OCI-LY1 (cell line): ENCODE measurements around the gene UMPS.

Experiments used
- H2AFZ ChIP-seq: fragments of 200-600 bp; sonication (generic), shearing (Covaris generic); 2 replicates; pipeline ENCODE4 v1.6.0; 2014; ENCODE audit warnings: antibody characterized with exemption, mild to moderate bottlenecking, low read length
- H3F3A ChIP-seq: fragments of 200-600 bp; sonication (generic), shearing (Covaris generic); 2 replicates; pipeline ENCODE4 v1.6.0; 2014; ENCODE audit warnings: mild to moderate bottlenecking, antibody characterized with exemption, low read length, moderate library complexity; ENCODE audit not compliant: insufficient read depth
- H3K27ac ChIP-seq: fragments of 200-600 bp; sonication (generic); 2 replicates; pipeline ENCODE4 v1.5.1; 2014; ENCODE audit warnings: low read length, mixed run types, mild to moderate bottlenecking, low read depth; ENCODE audit not compliant: poor library complexity, severe bottlenecking
- H3K27me3 ChIP-seq: fragments of 200-600 bp; sonication (generic); 2 replicates; pipeline ENCODE4 v1.6.0; 2014; ENCODE audit warnings: antibody characterized with exemption, mild to moderate bottlenecking, low read length, moderate library complexity; ENCODE audit not compliant: insufficient read depth
- H3K36me3 ChIP-seq: fragments of 200-600 bp; sonication (generic); 2 replicates; pipeline ENCODE4 v1.6.1; 2014; ENCODE audit warnings: mild to moderate bottlenecking, antibody characterized with exemption, low read length, moderate library complexity, mixed read lengths; ENCODE audit not compliant: insufficient read depth
- H3K4me1 ChIP-seq: fragments of 200-600 bp; sonication (generic); 2 replicates; pipeline ENCODE4 v1.5.1; 2014; ENCODE audit warnings: mild to moderate bottlenecking, low read length, moderate library complexity; ENCODE audit not compliant: insufficient read depth, severe bottlenecking
- H3K4me2 ChIP-seq: fragments of 200-600 bp; sonication (generic), shearing (Covaris generic); 2 replicates; pipeline ENCODE4 v1.6.1; 2014; ENCODE audit warnings: low read length
- H3K4me3 ChIP-seq: fragments of 200-600 bp; sonication (generic); 2 replicates; pipeline ENCODE4 v1.5.1; 2014; ENCODE audit warnings: low read length, low read depth, mild to moderate bottlenecking, mixed read lengths; ENCODE audit not compliant: poor library complexity, severe bottlenecking
- H3K79me2 ChIP-seq: fragments of 200-600 bp; shearing (Covaris generic); 2 replicates; pipeline ENCODE4 v1.6.1; 2016; ENCODE audit warnings: mixed run types, low read length, mixed read lengths; ENCODE audit not compliant: insufficient read depth
- H3K9ac ChIP-seq: fragments of 200-600 bp; sonication (generic), shearing (Covaris generic); 2 replicates; pipeline ENCODE4 v1.6.1; 2014; ENCODE audit warnings: mild to moderate bottlenecking, low read length, mixed read lengths
- H3K9me2 ChIP-seq: fragments of 200-600 bp; sonication (generic), shearing (Covaris generic); 2 replicates; pipeline ENCODE4 v1.6.1; 2014; ENCODE audit warnings: low read depth, mild to moderate bottlenecking, low read length, mixed read lengths
- H3K9me3 ChIP-seq: fragments of 200-600 bp; shearing (Covaris generic); 2 replicates; pipeline ENCODE4 v1.6.1; 2014; ENCODE audit warnings: low read length, mixed read lengths
- H4K20me1 ChIP-seq: fragments of 200-600 bp; sonication (generic), shearing (Covaris generic); 2 replicates; pipeline ENCODE4 v1.6.0; 2016; ENCODE audit warnings: mild to moderate bottlenecking, low read length; ENCODE audit not compliant: insufficient read depth
- EZH2 ChIP-seq: fragments of 200-600 bp; sonication (generic), shearing (Covaris generic); IDR thresholded peaks from 2 replicates; pipeline ENCODE4 v1.8.0; 2017; ENCODE audit warnings: borderline replicate concordance, mixed run types, mild to moderate bottlenecking, antibody characterized with exemption, low read length, moderate library complexity, mixed read lengths
- TF ChIP-seq, protein P1 (sequence below): fragments of 200-600 bp; sonication (generic), shearing (Covaris generic); IDR thresholded peaks from 2 replicates; pipeline ENCODE4 v1.5.1; 2017; ENCODE audit warnings: mild to moderate bottlenecking, antibody characterized with exemption, low read length, moderate library complexity, mixed read lengths

Gene UMPS

GRCh38 chr3:124694486-124694885, 35.8 kb upstream of the UMPS start:
- H2AFZ ChIP-seq, result no peak overlapping the region
- H4K20me1 ChIP-seq, result no peaks in the 10 kb centered on the region
- H3F3A ChIP-seq, result no peaks in the 10 kb centered on the region
- no peak overlapping the region for H3K27ac ChIP-seq
- H3K36me3 ChIP-seq, result no peaks in the 10 kb centered on the region
- H3K79me2 ChIP-seq, result no peaks in the 10 kb centered on the region
- H3K4me3 ChIP-seq, result no peak overlapping the region
- no peak overlapping the region for H3K9ac ChIP-seq
- no peaks in the 10 kb centered on the region for H3K9me2 ChIP-seq
- H3K9me3 ChIP-seq, result no peaks in the 10 kb centered on the region
- no peak for TF ChIP-seq EZH2
- TF ChIP-seq, protein P1, sequence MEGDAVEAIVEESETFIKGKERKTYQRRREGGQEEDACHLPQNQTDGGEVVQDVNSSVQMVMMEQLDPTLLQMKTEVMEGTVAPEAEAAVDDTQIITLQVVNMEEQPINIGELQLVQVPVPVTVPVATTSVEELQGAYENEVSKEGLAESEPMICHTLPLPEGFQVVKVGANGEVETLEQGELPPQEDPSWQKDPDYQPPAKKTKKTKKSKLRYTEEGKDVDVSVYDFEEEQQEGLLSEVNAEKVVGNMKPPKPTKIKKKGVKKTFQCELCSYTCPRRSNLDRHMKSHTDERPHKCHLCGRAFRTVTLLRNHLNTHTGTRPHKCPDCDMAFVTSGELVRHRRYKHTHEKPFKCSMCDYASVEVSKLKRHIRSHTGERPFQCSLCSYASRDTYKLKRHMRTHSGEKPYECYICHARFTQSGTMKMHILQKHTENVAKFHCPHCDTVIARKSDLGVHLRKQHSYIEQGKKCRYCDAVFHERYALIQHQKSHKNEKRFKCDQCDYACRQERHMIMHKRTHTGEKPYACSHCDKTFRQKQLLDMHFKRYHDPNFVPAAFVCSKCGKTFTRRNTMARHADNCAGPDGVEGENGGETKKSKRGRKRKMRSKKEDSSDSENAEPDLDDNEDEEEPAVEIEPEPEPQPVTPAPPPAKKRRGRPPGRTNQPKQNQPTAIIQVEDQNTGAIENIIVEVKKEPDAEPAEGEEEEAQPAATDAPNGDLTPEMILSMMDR, result no peak
- H3K4me1 ChIP-seq, result no peaks in the 10 kb centered on the region
- H3K27me3 ChIP-seq, result peaks cover 4% of the 10 kb centered on the region; the same call in 1 of the 2 replicates
- H3K4me2 ChIP-seq, result no peak overlapping the region

DNA sequence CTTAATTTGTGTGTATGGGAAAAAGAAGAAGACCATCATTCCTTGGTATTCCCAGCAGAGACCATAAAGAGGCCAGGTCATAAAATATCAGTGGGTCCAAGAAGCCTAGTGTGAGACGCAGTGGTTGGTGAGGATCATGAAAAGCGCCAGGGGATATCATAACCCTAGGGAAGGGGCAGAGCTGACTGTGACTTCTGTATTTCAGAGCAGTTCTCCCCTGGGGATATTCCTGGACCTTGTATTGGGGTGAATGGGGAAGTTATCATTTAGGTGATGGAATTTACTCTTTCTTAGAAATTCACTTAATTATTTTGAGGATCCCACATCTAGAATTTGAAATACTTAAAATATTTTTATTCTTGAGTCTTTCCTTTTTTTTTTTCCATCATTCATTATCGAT, 34.9 kb upstream of the UMPS start:
- no peak overlapping the region for H2AFZ ChIP-seq
- H3K36me3 ChIP-seq, result no peaks in the 10 kb centered on the region
- no peak overlapping the region for H3K27ac ChIP-seq
- H3F3A ChIP-seq, result no peaks in the 10 kb centered on the region
- peaks cover 4% of the 10 kb centered on the region; the same call in 1 of the 2 replicates for H3K27me3 ChIP-seq
- H3K4me3 ChIP-seq, result no peak overlapping the region
- H3K79me2 ChIP-seq, result no peaks in the 10 kb centered on the region
- TF ChIP-seq EZH2, result no peak
- TF ChIP-seq, protein P1, result no peak
- H3K9ac ChIP-seq, result no peak overlapping the region
- no peak overlapping the region for H3K4me2 ChIP-seq
- no peaks in the 10 kb centered on the region for H4K20me1 ChIP-seq
- H3K9me2 ChIP-seq, result no peaks in the 10 kb centered on the region
- no peaks in the 10 kb centered on the region for H3K4me1 ChIP-seq
- no peaks in the 10 kb centered on the region for H3K9me3 ChIP-seq

- Histone ChIP-seq H3K9me3 (no peaks in the 10 kb centered on the region), H3K27ac (no peak overlapping the region), H3K4me1 (no peaks in the 10 kb centered on the region), H3K27me3 (peaks cover 4% of the 10 kb centered on the region; the same call in 1 of the 2 replicates), H3K36me3 (no peaks in the 10 kb centered on the region), H3K9me2 (no peaks in the 10 kb centered on the region), H3K79me2 (no peaks in the 10 kb centered on the region), H3K4me3 (no peak overlapping the region), H3F3A (no peaks in the 10 kb centered on the region), H4K20me1 (no peaks in the 10 kb centered on the region), H3K9ac (no peak overlapping the region), H2AFZ (no peak overlapping the region), H3K4me2 (no peak overlapping the region)
- TF ChIP-seq, protein P1, result no peak
- TF ChIP-seq EZH2, result no peak
Observed at GRCh38 chr3:124696006-124696405, 34.2 kb upstream of the UMPS start.
